Astrocyte of the spinal cord (primary cell): ENCODE results near the gene CNDP1.

ENCODE experiments used
- DNase-seq: peaks from one replicate; pipeline ENCODE4 v3.0.0; 2011; ENCODE audit warnings: low read depth, low spot score
- H3K4me3 ChIP-seq: 2 replicates; pipeline ENCODE4 v1.5.1; 2011; ENCODE audit warnings: low read depth, mild to moderate bottlenecking, low read length, moderate library complexity
- in situ Hi-C: cut with HindIII; loops from 2 replicates; pipeline ENCODE4 v1.10.0; 2017; ENCODE audit warnings: low sequenced_read_pairs
- TF ChIP-seq, protein P1 (sequence below): IDR thresholded peaks from 2 replicates; pipeline ENCODE4 v1.5.1; 2012; ENCODE audit warnings: low read depth, mild to moderate bottlenecking, low read length, inconsistent platforms

Gene CNDP1

GRCh38 chr18:74632856-74633255 is 98.6 kb downstream of the CNDP1 start:
- DNase-seq, result no peak
- TF ChIP-seq, protein P1, sequence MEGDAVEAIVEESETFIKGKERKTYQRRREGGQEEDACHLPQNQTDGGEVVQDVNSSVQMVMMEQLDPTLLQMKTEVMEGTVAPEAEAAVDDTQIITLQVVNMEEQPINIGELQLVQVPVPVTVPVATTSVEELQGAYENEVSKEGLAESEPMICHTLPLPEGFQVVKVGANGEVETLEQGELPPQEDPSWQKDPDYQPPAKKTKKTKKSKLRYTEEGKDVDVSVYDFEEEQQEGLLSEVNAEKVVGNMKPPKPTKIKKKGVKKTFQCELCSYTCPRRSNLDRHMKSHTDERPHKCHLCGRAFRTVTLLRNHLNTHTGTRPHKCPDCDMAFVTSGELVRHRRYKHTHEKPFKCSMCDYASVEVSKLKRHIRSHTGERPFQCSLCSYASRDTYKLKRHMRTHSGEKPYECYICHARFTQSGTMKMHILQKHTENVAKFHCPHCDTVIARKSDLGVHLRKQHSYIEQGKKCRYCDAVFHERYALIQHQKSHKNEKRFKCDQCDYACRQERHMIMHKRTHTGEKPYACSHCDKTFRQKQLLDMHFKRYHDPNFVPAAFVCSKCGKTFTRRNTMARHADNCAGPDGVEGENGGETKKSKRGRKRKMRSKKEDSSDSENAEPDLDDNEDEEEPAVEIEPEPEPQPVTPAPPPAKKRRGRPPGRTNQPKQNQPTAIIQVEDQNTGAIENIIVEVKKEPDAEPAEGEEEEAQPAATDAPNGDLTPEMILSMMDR, result no peak
- in situ Hi-C loops, result no loop called here
- no peak overlapping the region for H3K4me3 ChIP-seq

GRCh38 chr18:74633652-74634352 is 99.5 kb downstream of the CNDP1 start:
- in situ Hi-C loops, result no loop called here
- no peak overlapping the region for H3K4me3 ChIP-seq
- DNase-seq, result peak; percentile 27
- TF ChIP-seq, protein P1, result no peak

DNA sequence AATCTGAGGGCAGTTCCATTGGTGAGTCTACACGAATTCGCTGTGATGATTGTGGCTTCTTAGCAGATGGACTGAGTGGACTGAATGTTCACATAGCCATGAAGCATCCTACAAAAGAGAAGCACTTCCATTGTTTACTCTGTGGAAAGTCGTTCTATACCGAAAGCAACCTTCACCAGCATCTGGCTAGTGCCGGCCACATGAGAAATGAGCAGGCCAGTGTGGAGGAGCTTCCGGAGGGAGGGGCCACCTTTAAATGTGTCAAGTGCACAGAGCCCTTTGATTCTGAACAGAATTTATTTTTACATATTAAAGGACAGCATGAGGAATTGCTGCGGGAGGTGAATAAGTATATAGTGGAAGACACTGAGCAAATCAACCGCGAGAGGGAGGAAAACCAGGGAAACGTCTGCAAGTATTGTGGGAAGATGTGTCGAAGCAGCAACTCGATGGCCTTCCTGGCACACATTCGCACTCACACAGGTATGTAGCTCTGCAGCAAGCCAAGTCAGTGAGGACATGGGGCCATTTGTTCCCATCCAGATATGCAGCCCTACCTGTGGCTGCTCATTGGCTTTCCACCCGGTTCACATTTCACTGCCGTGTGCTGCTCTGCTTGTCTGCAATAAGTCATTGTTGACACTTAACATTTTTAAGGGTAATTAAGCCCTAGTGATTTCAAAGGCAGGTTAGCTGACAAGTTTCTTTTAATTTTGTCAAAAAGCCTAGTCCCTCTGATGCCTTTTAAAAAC is 101.1 kb downstream of the CNDP1 start:
- DNase-seq, result no peak
- TF ChIP-seq, protein P1, result no peak
- in situ Hi-C loops, result no loop called here
- no peak overlapping the region for H3K4me3 ChIP-seq
